ENCODE results near the gene EYA4.

Gene EYA4

DNA sequence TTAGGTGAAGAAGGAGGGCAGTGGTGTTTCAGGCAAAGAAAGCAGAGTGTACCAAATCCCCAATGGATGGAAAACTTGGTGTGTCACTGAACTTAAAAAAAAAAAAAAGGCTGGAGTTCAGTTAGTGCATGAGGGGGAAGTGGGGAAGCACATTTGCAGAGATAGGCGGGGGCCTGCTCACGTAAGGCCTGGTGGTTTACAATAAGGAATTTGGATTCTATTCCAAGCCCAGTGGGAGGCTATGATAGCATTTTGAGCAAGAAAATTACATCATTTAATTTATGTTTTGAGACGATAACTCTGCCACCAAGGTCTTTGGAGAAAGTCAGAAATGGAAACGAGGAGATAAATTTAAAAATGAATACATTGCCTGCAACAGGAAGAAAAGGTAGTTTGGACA, 225.5 kb downstream of the EYA4 start:
- DNase-seq, result no peak

GRCh38 chr6:133467231-133467981, 226.2 kb downstream of the EYA4 start:
- DNase-seq, result no peak

DNA sequence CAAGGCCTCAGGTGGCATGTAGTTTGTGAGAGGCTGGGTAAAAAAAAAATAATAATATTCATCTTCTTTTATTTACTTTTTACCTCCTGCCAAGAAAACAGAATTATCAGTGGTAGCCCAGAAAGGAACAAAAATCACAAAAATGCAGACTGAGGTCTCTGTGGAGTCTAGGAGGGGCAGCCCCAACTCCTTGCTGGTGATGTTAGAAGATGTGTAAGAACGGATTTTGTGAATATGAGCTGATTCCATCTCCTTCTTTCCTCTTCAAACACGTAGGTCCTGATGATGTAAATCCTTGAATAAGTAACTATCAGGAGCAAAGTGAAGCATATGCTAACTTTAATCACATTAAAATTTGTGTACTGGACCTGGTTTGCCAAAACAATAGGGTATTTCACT, 226.8 kb downstream of the EYA4 start:
- DNase-seq, result no peak

DNA sequence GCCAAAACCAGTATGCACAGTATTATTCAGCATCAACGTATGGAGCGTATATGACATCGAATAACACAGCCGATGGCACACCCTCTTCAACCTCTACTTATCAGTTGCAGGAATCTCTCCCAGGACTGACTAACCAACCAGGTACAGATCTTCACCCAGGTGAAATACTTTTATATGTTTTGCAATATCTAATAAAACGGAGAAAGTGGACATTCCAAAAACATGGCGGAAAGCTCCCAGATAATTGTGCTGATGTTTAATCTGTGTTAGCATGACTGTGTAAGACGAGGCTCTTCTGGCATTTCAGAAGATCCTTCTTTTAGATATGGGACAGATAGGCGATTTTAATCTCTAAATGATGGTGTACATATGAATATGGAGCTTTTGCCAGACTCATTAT, 227.4 kb downstream of the EYA4 start:
- DNase-seq, result no peak

GRCh38 chr6:133474516-133474915, 233.4 kb downstream of the EYA4 start:
- no peak for DNase-seq

- no peak for DNase-seq
These were observed 237.5 kb downstream of the EYA4 start for GRCh38 chr6:133478673-133479072.

- DNase-seq, result no peak
These were observed 246.0 kb downstream of the EYA4 start for GRCh38 chr6:133487174-133487573.

GRCh38 chr6:133495205-133495903, 254.2 kb downstream of the EYA4 start:
- no peak for DNase-seq

DNA sequence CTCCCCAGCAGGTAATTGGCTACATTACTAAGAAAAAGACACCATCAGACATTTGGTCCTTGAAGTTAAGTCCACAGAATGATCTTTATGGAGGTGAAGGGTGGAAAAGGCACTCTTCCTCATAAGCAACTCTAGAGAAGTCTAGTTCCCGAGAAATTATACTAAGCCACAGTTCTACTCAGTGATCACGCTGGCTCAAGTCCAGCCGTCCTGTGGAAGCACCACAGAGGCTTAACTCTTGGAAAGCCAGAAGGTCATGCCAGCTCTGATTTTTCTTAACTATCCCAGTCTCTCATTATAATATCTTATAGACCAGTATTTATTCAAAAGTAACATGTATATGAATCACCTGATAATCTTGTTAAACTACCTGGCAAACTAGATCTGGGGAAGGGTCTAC, 258.5 kb downstream of the EYA4 start:
- no peak for DNase-seq

DNA sequence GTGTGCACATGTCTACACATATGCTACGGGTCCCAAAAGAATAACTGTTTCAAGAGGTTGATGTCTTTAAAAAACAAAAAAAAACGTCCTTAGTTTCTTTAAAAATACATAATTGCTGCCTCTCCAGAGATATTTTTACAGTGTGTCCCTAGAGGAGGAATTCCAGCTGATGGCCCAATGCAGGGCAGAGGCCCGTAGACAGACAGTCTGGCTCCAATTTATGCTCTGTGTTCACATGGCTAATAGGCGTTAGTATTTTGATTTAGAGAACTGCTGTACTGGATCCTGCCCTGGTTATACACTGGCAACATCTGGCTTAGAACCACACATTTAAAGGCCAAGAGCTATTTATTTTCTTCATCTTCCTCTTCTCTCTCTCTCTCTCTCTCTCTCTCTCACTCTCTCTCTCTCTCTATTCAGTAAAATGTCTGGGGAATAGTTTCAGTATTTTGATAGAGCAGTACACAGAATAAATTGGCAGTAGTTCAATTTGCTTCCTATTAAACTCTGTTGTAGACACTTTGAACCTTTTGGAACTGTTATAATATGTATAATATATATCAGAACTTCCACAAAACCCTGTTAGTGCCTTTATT, 260.6 kb downstream of the EYA4 start:
- no peak for DNase-seq

DNA sequence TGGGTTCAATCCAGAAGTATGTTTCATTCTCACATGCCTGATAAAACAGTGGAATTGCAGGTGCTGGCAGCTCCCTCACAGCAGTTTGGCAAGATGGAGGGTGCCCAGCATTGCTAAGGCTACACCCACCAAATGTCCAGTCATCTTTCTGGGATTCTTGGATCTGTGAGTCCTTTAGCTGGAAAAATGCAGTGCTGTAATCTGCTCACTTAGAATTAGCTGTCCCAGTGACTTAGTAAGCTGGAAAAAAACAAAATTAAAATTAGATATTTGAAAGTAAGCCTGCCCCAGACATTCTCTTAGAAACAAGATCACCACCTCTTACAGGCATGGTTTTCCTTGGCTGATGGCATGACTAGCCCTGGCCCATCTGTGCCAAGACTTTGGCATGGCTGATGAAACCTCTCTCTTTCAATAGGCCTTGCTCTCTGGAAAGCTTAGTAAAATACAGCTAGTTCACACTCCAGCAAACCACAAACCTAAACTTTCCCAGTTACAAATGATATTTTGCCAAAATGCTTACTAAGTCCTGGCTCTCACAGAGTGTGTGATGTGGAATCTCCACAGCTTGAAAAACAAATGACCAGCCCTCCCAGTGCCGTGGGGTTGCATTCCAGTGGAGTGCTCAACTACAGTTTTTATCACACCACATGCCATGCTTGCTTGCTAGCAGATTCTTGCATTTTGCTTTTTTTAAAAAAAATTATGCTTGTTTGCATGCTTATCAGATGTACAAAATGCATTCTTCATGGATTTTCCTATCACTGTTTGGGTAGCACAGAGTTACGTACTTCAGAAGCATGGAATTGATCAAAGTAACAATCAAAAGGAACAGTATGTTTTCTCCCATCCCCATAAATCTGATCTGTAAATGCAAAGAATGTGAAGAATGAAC, 261.5 kb downstream of the EYA4 start:
- no peak for DNase-seq

GRCh38 chr6:133503336-133503729, 262.2 kb downstream of the EYA4 start:
- DNase-seq, result no peak

GRCh38 chr6:133504158-133504557, 263.0 kb downstream of the EYA4 start:
- DNase-seq, result no peak

GRCh38 chr6:133504761-133505160, 263.6 kb downstream of the EYA4 start:
- no peak for DNase-seq

GRCh38 chr6:133505681-133506080, 264.5 kb downstream of the EYA4 start:
- no peak for DNase-seq

- no peak for DNase-seq
These were observed 271.4 kb downstream of the EYA4 start for GRCh38 chr6:133512410-133513016.

- no peak for DNase-seq
These were observed 282.7 kb downstream of the EYA4 start for GRCh38 chr6:133523816-133524215.

DNA sequence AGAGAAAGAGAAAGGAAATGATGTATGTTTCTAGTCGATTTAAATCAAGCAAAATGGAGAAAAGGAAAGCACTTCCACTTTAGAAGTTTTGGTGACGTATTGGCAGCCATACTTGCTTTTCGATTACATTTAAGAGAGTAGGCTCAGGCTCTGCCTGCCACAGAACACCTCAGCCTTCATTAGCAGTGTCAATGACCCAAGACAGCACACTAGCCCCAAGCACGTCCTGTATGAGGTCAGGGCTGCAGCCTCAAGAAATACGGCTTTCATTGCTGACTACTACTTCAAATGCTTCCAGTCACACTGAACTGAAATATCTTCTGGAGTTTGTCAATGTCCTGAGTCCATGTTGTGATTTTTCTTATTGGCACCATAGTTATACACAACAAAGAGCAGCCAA, 285.3 kb downstream of the EYA4 start:
- no peak for DNase-seq

DNA sequence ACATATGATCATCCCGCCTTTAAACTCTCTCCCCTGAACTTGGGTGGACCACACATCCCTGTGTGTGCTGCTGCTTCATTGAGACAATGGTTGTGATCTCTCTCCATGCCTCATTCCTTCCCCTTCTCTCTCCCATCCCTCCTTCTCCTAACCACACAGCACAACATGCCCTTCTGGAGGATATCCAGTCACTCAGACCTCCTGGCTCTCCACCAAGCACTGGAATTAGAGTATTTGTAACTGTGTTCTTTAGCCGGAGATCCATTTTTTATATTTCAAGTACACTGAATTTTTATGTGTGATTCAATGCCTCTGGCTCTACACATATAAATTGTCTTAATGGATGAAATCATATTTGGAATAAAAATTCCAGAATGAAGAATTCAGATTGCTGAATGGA, 287.4 kb downstream of the EYA4 start:
- no peak for DNase-seq

DNA sequence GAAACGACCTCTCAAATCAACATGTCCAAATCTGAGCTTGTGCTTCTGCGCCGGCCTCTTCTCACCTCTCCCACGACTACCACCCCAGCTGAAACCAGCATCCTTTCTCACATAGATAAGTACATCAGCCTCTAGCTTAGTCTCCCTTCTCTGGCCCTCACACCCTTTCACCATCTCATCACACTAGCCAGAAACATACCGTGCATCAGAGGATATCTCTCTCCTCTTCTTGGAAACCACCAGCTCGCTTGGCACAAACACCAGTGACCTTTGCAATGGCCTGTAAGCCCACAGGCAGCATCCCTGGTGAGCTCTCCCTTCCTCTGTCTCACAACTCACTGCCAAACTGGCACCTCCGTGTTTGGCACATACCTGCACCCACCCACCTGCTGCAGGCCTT, 291.8 kb downstream of the EYA4 start:
- DNase-seq, result no peak

DNA sequence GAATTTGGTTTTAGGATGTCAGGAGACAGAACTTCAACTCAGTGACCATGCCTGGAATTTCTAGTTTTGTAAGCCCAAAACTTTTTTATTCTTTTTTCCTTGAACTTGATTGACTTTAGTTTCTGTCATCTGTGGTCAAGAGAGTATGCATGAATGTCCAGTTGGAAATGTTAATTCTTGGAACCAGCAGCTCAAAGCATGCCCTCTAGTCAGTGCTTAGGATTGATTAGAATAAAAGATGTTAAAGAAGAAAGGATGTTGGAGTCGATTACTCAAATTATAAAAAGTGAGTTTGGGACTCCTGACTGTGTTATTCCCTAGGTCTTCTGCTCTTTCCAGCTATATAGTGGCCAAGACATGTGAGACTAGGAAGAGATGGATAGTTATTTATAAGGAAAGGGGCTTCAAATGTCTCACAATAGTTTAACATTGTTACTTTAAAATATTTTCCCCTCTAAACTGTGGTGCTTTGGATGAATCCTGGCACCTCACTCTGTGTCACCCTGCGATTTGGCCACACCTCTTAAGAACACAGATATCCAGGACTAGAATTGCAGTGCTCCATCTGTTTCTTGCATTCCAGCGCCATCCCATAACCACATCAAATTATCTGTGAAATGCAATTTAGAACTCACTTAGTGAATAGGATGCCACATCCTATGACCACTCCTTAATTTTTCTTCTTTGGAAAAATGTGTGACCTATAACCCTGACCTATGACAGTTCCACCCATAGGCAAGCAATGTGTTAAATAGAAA, 298.5 kb downstream of the EYA4 start:
- no peak for DNase-seq

DNA sequence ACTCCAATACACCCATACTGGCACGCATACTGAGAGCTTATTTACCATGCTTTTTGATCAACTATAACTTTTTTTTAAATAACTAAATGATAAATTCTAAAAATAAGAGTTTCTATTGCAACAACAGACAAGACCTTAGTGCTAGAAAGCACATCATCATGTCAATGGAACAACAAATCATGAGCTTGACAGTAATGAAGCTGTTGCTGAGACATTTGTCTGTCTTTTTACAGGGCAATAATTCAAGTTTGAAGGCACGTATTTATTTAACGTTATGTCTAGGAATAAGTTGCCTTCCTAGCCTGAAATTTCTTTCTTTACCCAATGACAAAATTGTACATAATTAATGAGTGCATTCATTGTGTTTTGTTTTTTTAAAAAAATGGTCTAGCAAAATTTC, 299.2 kb downstream of the EYA4 start:
- no peak for DNase-seq

All from DMS79 (cell line).